WTC11 (cell line): ENCODE data around the gene TBC1D14.

Experiments used
- CBFB ChIP-seq: sonication (generic); formaldehyde crosslinking; IDR thresholded peaks from 2 replicates; pipeline ENCODE4 v1.8.1; 2022; ENCODE audit warnings: mild to moderate bottlenecking, low read depth, missing genetic modification reagents
- CTCF ChIP-seq: fragments of 200-600 bp; IDR thresholded peaks from 2 replicates; pipeline ENCODE4 v1.8.0; 2022; ENCODE audit warnings: antibody characterized with exemption
- JUN ChIP-seq: sonication (generic); formaldehyde crosslinking; IDR thresholded peaks from 2 replicates; pipeline ENCODE4 v1.8.0; 2023; ENCODE audit warnings: mild to moderate bottlenecking, missing genetic modification reagents
- NR2C2 ChIP-seq: sonication (generic); formaldehyde crosslinking; IDR thresholded peaks from 2 replicates; pipeline ENCODE4 v1.8.0; 2022; ENCODE audit warnings: mild to moderate bottlenecking, missing genetic modification reagents
- PRDM15 ChIP-seq: sonication (generic); formaldehyde crosslinking; IDR thresholded peaks from 2 replicates; pipeline ENCODE4 v1.8.0; 2022; ENCODE audit warnings: missing genetic modification reagents
- ZNF219 ChIP-seq: sonication (generic); formaldehyde crosslinking; IDR thresholded peaks from 2 replicates; pipeline ENCODE4 v1.8.0; 2023; ENCODE audit warnings: missing genetic modification reagents, mild to moderate bottlenecking, borderline replicate concordance
- ZNF232 ChIP-seq: sonication (generic); formaldehyde crosslinking; IDR thresholded peaks from 2 replicates; pipeline ENCODE4 v1.8.0; 2022; ENCODE audit warnings: mild to moderate bottlenecking, missing genetic modification reagents
- ZNF263 ChIP-seq: sonication (generic); formaldehyde crosslinking; IDR thresholded peaks from 2 replicates; pipeline ENCODE4 v1.8.1; 2022; ENCODE audit warnings: low read depth, mild to moderate bottlenecking, moderate library complexity, missing genetic modification reagents
- ZNF671 ChIP-seq: fragments of 250-450 bp; sonication (Bioruptor Pico); IDR thresholded peaks from 2 replicates; pipeline ENCODE4 v1.8.0; 2021; ENCODE audit warnings: mild to moderate bottlenecking
- TF ChIP-seq, protein P1 (sequence below): sonication (generic); formaldehyde crosslinking; conservative IDR thresholded peaks from 2 replicates; pipeline ENCODE4 v1.8.1; 2022; ENCODE audit warnings: mild to moderate bottlenecking, missing genetic modification reagents
- TF ChIP-seq, protein P2 (sequence below): sonication (generic); formaldehyde crosslinking; IDR thresholded peaks from 2 replicates; pipeline ENCODE4 v1.8.1; 2023; ENCODE audit warnings: mild to moderate bottlenecking, missing genetic modification reagents
- TF ChIP-seq, protein P3 (sequence below): sonication (generic); formaldehyde crosslinking; IDR thresholded peaks from 2 replicates; pipeline ENCODE4 v1.8.0; 2022; ENCODE audit warnings: mild to moderate bottlenecking, missing genetic modification reagents

DNA sequence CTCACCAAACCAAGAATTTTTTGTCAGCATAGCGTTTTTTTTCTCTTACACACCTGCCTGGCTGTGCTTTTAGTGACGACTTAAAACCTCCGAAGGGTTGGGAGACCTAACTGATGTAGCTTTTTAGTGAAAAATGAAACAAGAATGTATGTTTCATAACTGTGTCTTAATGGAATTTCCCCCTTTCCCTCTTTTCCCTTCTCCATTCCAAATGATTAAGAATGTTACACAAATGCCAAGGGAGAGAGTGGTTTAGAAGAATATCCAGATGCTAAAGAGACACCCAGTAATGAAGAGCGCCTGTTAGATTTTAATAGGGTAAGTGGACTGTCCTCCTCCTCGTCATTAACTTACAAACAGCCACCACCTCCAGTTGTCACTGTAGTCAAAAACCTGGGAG is 33.2 kb upstream of the TBC1D14 start:
- TF ChIP-seq NR2C2, result no peak
- no peak for TF ChIP-seq ZNF232 (CRISPR knock-in tag)
- no peak for TF ChIP-seq ZNF219 (CRISPR knock-in tag)
- TF ChIP-seq, protein P1, sequence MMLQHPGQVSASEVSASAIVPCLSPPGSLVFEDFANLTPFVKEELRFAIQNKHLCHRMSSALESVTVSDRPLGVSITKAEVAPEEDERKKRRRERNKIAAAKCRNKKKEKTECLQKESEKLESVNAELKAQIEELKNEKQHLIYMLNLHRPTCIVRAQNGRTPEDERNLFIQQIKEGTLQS (CRISPR knock-in tag), result no peak
- no peak for TF ChIP-seq CTCF
- TF ChIP-seq ZNF263 (CRISPR knock-in tag), result no peak
- no peak for TF ChIP-seq PRDM15 (CRISPR knock-in tag)
- TF ChIP-seq JUN (CRISPR knock-in tag), result no peak
- TF ChIP-seq, protein P2, sequence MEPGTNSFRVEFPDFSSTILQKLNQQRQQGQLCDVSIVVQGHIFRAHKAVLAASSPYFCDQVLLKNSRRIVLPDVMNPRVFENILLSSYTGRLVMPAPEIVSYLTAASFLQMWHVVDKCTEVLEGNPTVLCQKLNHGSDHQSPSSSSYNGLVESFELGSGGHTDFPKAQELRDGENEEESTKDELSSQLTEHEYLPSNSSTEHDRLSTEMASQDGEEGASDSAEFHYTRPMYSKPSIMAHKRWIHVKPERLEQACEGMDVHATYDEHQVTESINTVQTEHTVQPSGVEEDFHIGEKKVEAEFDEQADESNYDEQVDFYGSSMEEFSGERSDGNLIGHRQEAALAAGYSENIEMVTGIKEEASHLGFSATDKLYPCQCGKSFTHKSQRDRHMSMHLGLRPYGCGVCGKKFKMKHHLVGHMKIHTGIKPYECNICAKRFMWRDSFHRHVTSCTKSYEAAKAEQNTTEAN (CRISPR knock-in tag), result no peak
- no peak for TF ChIP-seq CBFB
- TF ChIP-seq ZNF671, result no peak
- TF ChIP-seq, protein P3, sequence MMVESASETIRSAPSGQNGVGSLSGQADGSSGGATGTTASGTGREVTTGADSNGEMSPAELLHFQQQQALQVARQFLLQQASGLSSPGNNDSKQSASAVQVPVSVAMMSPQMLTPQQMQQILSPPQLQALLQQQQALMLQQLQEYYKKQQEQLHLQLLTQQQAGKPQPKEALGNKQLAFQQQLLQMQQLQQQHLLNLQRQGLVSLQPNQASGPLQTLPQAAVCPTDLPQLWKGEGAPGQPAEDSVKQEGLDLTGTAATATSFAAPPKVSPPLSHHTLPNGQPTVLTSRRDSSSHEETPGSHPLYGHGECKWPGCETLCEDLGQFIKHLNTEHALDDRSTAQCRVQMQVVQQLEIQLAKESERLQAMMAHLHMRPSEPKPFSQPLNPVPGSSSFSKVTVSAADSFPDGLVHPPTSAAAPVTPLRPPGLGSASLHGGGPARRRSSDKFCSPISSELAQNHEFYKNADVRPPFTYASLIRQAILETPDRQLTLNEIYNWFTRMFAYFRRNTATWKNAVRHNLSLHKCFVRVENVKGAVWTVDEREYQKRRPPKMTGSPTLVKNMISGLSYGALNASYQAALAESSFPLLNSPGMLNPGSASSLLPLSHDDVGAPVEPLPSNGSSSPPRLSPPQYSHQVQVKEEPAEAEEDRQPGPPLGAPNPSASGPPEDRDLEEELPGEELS (CRISPR knock-in tag), result no peak
